Panc1 (cell line): ENCODE data around the gene NID1.

Source experiments
- POLR2AphosphoS5 ChIP-seq: IDR thresholded peaks from 2 replicates; pipeline ENCODE4 v1.6.1; 2012; ENCODE audit warnings: mild to moderate bottlenecking, low read depth, low read length, moderate library complexity
- SIN3A ChIP-seq: IDR thresholded peaks from 2 replicates; pipeline ENCODE4 v1.6.1; 2012; ENCODE audit warnings: low read depth, mild to moderate bottlenecking, low read length, moderate library complexity, borderline replicate concordance; ENCODE audit not compliant: insufficient read depth
- TCF7L2 ChIP-seq: IDR thresholded peaks from 2 replicates; pipeline ENCODE4 v1.6.1; 2011; ENCODE audit warnings: mild to moderate bottlenecking, low read depth, low read length, inconsistent platforms
- TF ChIP-seq, protein P1 (sequence below): fragments of 450-650 bp; IDR thresholded peaks from 2 replicates; pipeline ENCODE4 v1.5.1; 2017; ENCODE audit warnings: mild to moderate bottlenecking
- TF ChIP-seq, protein P2 (sequence below), 2 experiments: IDR thresholded peaks; 2 replicates each; pipeline ENCODE4 v1.6.1; 2011 to 2012; ENCODE audit warnings: low read depth in 2 of 2, control low read depth in 1 of 2, low read length in 1 of 2, mild to moderate bottlenecking in 1 of 2, moderate library complexity in 1 of 2; ENCODE audit not compliant: insufficient read depth in 1 of 2

DNA sequence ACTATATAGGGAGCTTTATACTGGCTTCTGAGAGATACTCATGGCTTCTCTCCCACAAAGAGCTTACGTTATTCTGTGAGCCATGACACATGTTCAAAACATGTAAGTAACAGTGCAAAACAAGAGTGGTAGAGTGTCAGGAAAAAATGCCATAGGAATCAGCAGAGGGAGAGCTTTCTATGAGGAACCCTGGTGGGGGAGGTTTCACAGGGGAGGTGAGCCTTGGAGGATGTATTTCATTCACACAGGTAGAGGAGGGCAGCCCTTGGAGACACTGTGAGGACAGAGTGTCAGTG, 125.5 kb downstream of the NID1 start:
- TF ChIP-seq SIN3A = no peak
- TF ChIP-seq, protein P1, sequence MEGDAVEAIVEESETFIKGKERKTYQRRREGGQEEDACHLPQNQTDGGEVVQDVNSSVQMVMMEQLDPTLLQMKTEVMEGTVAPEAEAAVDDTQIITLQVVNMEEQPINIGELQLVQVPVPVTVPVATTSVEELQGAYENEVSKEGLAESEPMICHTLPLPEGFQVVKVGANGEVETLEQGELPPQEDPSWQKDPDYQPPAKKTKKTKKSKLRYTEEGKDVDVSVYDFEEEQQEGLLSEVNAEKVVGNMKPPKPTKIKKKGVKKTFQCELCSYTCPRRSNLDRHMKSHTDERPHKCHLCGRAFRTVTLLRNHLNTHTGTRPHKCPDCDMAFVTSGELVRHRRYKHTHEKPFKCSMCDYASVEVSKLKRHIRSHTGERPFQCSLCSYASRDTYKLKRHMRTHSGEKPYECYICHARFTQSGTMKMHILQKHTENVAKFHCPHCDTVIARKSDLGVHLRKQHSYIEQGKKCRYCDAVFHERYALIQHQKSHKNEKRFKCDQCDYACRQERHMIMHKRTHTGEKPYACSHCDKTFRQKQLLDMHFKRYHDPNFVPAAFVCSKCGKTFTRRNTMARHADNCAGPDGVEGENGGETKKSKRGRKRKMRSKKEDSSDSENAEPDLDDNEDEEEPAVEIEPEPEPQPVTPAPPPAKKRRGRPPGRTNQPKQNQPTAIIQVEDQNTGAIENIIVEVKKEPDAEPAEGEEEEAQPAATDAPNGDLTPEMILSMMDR = no peak
- TF ChIP-seq TCF7L2 = no peak
- TF ChIP-seq, protein P2, sequence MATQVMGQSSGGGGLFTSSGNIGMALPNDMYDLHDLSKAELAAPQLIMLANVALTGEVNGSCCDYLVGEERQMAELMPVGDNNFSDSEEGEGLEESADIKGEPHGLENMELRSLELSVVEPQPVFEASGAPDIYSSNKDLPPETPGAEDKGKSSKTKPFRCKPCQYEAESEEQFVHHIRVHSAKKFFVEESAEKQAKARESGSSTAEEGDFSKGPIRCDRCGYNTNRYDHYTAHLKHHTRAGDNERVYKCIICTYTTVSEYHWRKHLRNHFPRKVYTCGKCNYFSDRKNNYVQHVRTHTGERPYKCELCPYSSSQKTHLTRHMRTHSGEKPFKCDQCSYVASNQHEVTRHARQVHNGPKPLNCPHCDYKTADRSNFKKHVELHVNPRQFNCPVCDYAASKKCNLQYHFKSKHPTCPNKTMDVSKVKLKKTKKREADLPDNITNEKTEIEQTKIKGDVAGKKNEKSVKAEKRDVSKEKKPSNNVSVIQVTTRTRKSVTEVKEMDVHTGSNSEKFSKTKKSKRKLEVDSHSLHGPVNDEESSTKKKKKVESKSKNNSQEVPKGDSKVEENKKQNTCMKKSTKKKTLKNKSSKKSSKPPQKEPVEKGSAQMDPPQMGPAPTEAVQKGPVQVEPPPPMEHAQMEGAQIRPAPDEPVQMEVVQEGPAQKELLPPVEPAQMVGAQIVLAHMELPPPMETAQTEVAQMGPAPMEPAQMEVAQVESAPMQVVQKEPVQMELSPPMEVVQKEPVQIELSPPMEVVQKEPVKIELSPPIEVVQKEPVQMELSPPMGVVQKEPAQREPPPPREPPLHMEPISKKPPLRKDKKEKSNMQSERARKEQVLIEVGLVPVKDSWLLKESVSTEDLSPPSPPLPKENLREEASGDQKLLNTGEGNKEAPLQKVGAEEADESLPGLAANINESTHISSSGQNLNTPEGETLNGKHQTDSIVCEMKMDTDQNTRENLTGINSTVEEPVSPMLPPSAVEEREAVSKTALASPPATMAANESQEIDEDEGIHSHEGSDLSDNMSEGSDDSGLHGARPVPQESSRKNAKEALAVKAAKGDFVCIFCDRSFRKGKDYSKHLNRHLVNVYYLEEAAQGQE (IDR thresholded peaks at IDR 0.05; ENCODE audit: insufficient read depth in 1 of 2, low read depth in 2 of 2, low read length in 1 of 2) = no peak
- no peak for TF ChIP-seq POLR2AphosphoS5
